ENCODE results near the gene HDAC7.

HDAC7 gene

DNA sequence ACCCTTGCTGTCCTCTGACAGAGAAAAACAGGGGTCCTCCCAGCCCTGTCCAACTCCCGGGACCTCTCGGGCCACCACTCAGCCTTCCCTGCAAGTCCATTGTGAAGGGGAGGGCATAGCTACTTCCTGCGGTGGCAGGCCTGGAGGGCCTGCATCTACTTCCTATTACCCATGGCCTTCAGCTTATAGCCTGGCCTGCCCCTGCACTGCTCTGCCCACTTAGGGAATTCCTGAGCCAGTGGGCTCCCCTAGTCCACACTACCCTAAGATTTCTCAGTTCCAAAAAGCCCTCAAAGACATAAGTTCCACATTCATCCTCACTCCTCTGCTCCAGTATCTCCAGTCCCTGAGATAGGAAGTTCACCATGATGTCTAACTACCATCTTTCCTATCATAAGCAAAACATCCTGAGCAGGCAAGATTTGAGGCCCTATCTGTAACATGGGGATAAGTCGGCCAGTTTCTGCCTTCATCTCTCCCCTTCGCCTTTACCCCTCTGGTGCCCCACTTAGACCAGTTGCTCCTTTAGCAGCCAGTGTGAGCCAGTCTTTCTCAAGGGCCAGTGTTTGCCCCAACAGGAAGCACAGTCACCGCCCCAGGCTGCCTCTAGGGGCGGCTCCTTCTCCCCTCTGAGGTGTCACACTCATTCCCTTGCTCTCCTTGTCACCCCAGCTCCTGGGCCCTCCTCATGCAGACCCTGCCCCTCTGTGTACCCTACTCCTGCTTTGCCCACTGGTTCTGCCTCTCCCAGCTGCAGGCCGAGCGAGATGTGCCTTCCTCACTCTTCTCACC lies 10.9 kb downstream of the HDAC7 start:
- Histone ChIP-seq H3K9me3 (ENCODE audit: insufficient read depth, low read depth, low read length) (no peaks in the 10 kb centered on the region), H3F3A (ENCODE audit: low read depth) (peaks cover 12% of the 10 kb centered on the region; the same call in 1 of the 2 replicates), H2AFZ (ENCODE audit: low read length) (no peak overlapping the region), H3K9ac (ENCODE audit: low read depth, low read length, poor library complexity, severe bottlenecking) (peak overlapping the region; percentile 56), H3K4me3 (ENCODE audit: low read length, poor library complexity, severe bottlenecking) (peak overlapping the region; percentile 53), H4K20me1 (ENCODE audit: insufficient read depth, low read length, poor library complexity, severe bottlenecking) (peaks cover 54% of the 10 kb centered on the region), H3K27me3 (ENCODE audit: insufficient read depth, low read length, poor library complexity, severe bottlenecking) (no peaks in the 10 kb centered on the region), H3K9me2 (replicated peaks; ENCODE audit: low read depth, low read length) (no peaks in the 10 kb centered on the region), H3K4me2 (ENCODE audit: low read depth, low read length, poor library complexity, severe bottlenecking) (peak overlapping the region; percentile 83), H3K4me1 (ENCODE audit: insufficient read depth, low read length, poor library complexity, severe bottlenecking) (peaks cover 69% of the 10 kb centered on the region), H3K36me3 (ENCODE audit: insufficient read depth, low read length) (peaks cover 19% of the 10 kb centered on the region; the same call in 1 of the 2 replicates), H3K79me2 (ENCODE audit: insufficient read depth, low read length) (peaks cover 97% of the 10 kb centered on the region)
- TF ChIP-seq EZH2phosphoT487 (IDR thresholded peaks at IDR 0.05; ENCODE audit: borderline replicate concordance) (no peak), CTCF (conservative IDR thresholded peaks at IDR 0.05; ENCODE audit: low read length) (peak; percentile 44)

DNA sequence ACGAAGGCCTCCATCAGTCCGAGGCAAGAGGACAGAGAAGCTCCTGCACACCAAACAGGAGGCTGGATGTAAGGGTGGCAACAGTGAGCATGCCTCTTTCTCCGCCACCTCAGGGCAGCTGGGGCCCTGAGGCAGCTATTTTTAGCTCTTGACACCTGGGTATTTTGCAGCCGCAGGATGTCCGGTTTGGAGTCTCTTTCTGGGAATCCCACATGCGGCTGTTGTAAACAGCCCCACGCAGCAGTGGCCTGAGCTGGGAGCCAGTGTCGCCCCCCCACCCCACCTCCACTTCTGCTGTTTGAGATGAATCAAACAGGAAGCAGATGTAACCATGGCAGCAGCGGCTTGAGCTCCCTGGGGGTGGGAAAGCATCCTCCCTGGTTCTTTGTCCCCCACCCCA lies 11.7 kb downstream of the HDAC7 start:
- Histone ChIP-seq H4K20me1 (ENCODE audit: insufficient read depth, low read length, poor library complexity, severe bottlenecking) (peaks cover 61% of the 10 kb centered on the region), H3K36me3 (ENCODE audit: insufficient read depth, low read length) (peaks cover 24% of the 10 kb centered on the region; the same call in 1 of the 2 replicates), H3K9me3 (ENCODE audit: insufficient read depth, low read depth, low read length) (no peaks in the 10 kb centered on the region), H3K9me2 (replicated peaks; ENCODE audit: low read depth, low read length) (no peaks in the 10 kb centered on the region), H3K27me3 (ENCODE audit: insufficient read depth, low read length, poor library complexity, severe bottlenecking) (no peaks in the 10 kb centered on the region), H2AFZ (ENCODE audit: low read length) (no peak overlapping the region), H3K4me1 (ENCODE audit: insufficient read depth, low read length, poor library complexity, severe bottlenecking) (peaks cover 70% of the 10 kb centered on the region), H3K4me2 (ENCODE audit: low read depth, low read length, poor library complexity, severe bottlenecking) (peak overlapping the region; percentile 83), H3K4me3 (ENCODE audit: low read length, poor library complexity, severe bottlenecking) (peak overlapping the region; percentile 53), H3F3A (ENCODE audit: low read depth) (peaks cover 12% of the 10 kb centered on the region; the same call in 1 of the 2 replicates), H3K79me2 (ENCODE audit: insufficient read depth, low read length) (peaks cover 97% of the 10 kb centered on the region), H3K9ac (ENCODE audit: low read depth, low read length, poor library complexity, severe bottlenecking) (peak overlapping the region; percentile 56)
- no peak for TF ChIP-seq EZH2phosphoT487 (IDR thresholded peaks at IDR 0.05; ENCODE audit: borderline replicate concordance)
- TF ChIP-seq CTCF (conservative IDR thresholded peaks at IDR 0.05; ENCODE audit: low read length), result no peak

DNA sequence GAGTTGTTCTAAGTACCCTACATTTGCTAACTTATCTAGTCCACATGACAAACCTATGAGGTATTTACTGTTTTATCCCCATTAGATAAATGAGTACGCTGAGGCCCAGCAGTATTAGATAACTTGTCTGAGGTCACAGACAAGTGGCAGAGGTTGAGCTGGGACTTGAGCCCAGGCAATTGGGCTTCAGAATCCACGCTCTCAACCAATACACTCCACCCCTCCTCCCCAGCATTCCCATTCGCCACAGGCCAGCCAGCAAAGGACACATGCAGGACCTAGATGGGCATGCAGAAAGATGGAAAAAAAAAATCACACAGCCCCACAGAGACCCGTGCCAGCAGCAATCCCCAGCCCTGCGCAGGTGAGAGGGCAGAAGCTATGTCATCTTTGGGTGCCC lies 12.4 kb downstream of the HDAC7 start:
- H3K79me2 ChIP-seq (ENCODE audit: insufficient read depth, low read length), result peaks cover 100% of the 10 kb centered on the region
- peaks cover 12% of the 10 kb centered on the region; the same call in 1 of the 2 replicates for H3F3A ChIP-seq (ENCODE audit: low read depth)
- no peaks in the 10 kb centered on the region for H3K9me3 ChIP-seq (ENCODE audit: insufficient read depth, low read depth, low read length)
- no peak overlapping the region for H2AFZ ChIP-seq (ENCODE audit: low read length)
- H3K4me1 ChIP-seq (ENCODE audit: insufficient read depth, low read length, poor library complexity, severe bottlenecking), result peaks cover 73% of the 10 kb centered on the region
- H4K20me1 ChIP-seq (ENCODE audit: insufficient read depth, low read length, poor library complexity, severe bottlenecking), result peaks cover 65% of the 10 kb centered on the region
- peak overlapping the region; percentile 56 for H3K9ac ChIP-seq (ENCODE audit: low read depth, low read length, poor library complexity, severe bottlenecking)
- no peaks in the 10 kb centered on the region for H3K27me3 ChIP-seq (ENCODE audit: insufficient read depth, low read length, poor library complexity, severe bottlenecking)
- peaks cover 26% of the 10 kb centered on the region; the same call in 1 of the 2 replicates for H3K36me3 ChIP-seq (ENCODE audit: insufficient read depth, low read length)
- H3K4me2 ChIP-seq (ENCODE audit: low read depth, low read length, poor library complexity, severe bottlenecking), result peak overlapping the region; percentile 83
- TF ChIP-seq CTCF (conservative IDR thresholded peaks at IDR 0.05; ENCODE audit: low read length) (no peak), EZH2phosphoT487 (IDR thresholded peaks at IDR 0.05; ENCODE audit: borderline replicate concordance) (no peak)
- H3K9me2 ChIP-seq (replicated peaks; ENCODE audit: low read depth, low read length), result no peaks in the 10 kb centered on the region
- H3K4me3 ChIP-seq (ENCODE audit: low read length, poor library complexity, severe bottlenecking), result peak overlapping the region; percentile 53
